Effector memory CD8-positive, alpha-beta T cell (primary cell): ENCODE measurements around the gene SHC1.
A peak's percentile ranks its signal among the peaks of the same experiment; 100 is the strongest.

Source experiments
- ATAC-seq: fragments of 150-1000 bp; cut with Tn5 transposase; replicated peaks from 2 replicates; pipeline ENCODE4 v1.10.0; 2021; ENCODE audit warnings: mild to moderate bottlenecking, moderate library complexity
- DNase-seq, 3 experiments: peaks; one replicate each; pipeline ENCODE4 v3.0.0; 2021
- H3K27ac Mint-ChIP-seq, 2 donors: one replicate each; pipeline ENCODE4 v1.8.0; 2022; ENCODE audit warnings: mild to moderate bottlenecking in 2 of 2, mixed read lengths in 2 of 2, moderate library complexity in 2 of 2
- H3K27me3 Mint-ChIP-seq, 2 donors: one replicate each; pipeline ENCODE4 v1.8.0; 2022; ENCODE audit warnings: mixed read lengths in 2 of 2
- H3K36me3 Mint-ChIP-seq: one replicate; pipeline ENCODE4 v1.8.0; 2022; ENCODE audit warnings: mild to moderate bottlenecking, moderate library complexity, mixed read lengths; ENCODE audit not compliant: insufficient read depth
- H3K4me1 Mint-ChIP-seq, 2 donors: one replicate each; pipeline ENCODE4 v1.8.0; 2022; ENCODE audit warnings: low read depth in 2 of 2, mixed read lengths in 2 of 2
- H3K4me3 Mint-ChIP-seq, 2 donors: one replicate each; pipeline ENCODE4 v1.8.0; 2022; ENCODE audit warnings: mild to moderate bottlenecking in 2 of 2, mixed read lengths in 2 of 2, moderate library complexity in 2 of 2
- H3K9me3 Mint-ChIP-seq, 2 donors: one replicate each; pipeline ENCODE4 v1.8.0; 2022; ENCODE audit warnings: mixed read lengths in 2 of 2

The SHC1 gene

GRCh38 chr1:154969860-154970452, 591 bp downstream of the SHC1 start:
- Mint-ChIP-seq H3K4me1 (peaks cover 27 to 30% of the 10 kb centered on the region in 2 donors), H3K36me3 (peaks cover 36% of the 10 kb centered on the region)

GRCh38 chr1:154969246-154969645, 1.3 kb downstream of the SHC1 start:
- Mint-ChIP-seq H3K9me3 (no peaks in the 10 kb centered on the region), H3K4me1 (peaks cover 27 to 30% of the 10 kb centered on the region in 2 donors), H3K4me3 (no peak overlapping the region), H3K27me3 (no peaks in the 10 kb centered on the region), H3K27ac (peak overlapping the region; percentile 33 to 87), H3K36me3 (peaks cover 40% of the 10 kb centered on the region)
- DNase-seq (no peak), ATAC-seq (no peak)

More at GRCh38 chr1:154969860-154970452, 591 bp downstream of the SHC1 start:
- Mint-ChIP-seq H3K27ac (peak overlapping the region; percentile 33 to 87), H3K4me3 (no peak overlapping the region), H3K9me3 (no peaks in the 10 kb centered on the region), H3K27me3 (no peaks in the 10 kb centered on the region)
- ATAC-seq: no peak
- DNase-seq: no peak

GRCh38 chr1:154968731-154969130, 1.8 kb downstream of the SHC1 start:
- Mint-ChIP-seq H3K36me3 (peaks cover 45% of the 10 kb centered on the region), H3K4me3 (no peak overlapping the region), H3K9me3 (no peaks in the 10 kb centered on the region), H3K27me3 (no peaks in the 10 kb centered on the region), H3K4me1 (peaks cover 29 to 34% of the 10 kb centered on the region in 2 donors), H3K27ac (peak overlapping the region; percentile 33 to 87)
- ATAC-seq: no peak
- DNase-seq: no peak

- peaks cover 33 to 34% of the 10 kb centered on the region in 2 donors for H3K4me1 Mint-ChIP-seq
- H3K27ac Mint-ChIP-seq: peak overlapping the region in 1 of 2 donors; percentile 70
- H3K9me3 Mint-ChIP-seq: no peaks in the 10 kb centered on the region
- H3K27me3 Mint-ChIP-seq: no peaks in the 10 kb centered on the region
- no peak for DNase-seq
- no peak overlapping the region for H3K4me3 Mint-ChIP-seq
- ATAC-seq: no peak
- H3K36me3 Mint-ChIP-seq: peaks cover 57% of the 10 kb centered on the region
Observed at GRCh38 chr1:154967331-154967950, 3.1 kb downstream of the SHC1 start.

- no peak for ATAC-seq
- DNase-seq: no peak
- no peak overlapping the region for H3K4me3 Mint-ChIP-seq
- no peaks in the 10 kb centered on the region for H3K9me3 Mint-ChIP-seq
- H3K27ac Mint-ChIP-seq: peak overlapping the region in 1 of 2 donors; percentile 82
- H3K4me1 Mint-ChIP-seq: peaks cover 27 to 30% of the 10 kb centered on the region in 2 donors
- H3K27me3 Mint-ChIP-seq: no peaks in the 10 kb centered on the region
- H3K36me3 Mint-ChIP-seq: peaks cover 62% of the 10 kb centered on the region
Observed at GRCh38 chr1:154966111-154966510, 4.4 kb downstream of the SHC1 start.

- no peaks in the 10 kb centered on the region for H3K27me3 Mint-ChIP-seq
- no peak overlapping the region for H3K4me3 Mint-ChIP-seq
- peaks cover 62% of the 10 kb centered on the region for H3K36me3 Mint-ChIP-seq
- DNase-seq (no peak), ATAC-seq (no peak)
- no peaks in the 10 kb centered on the region for H3K9me3 Mint-ChIP-seq
- peaks cover 23 to 41% of the 10 kb centered on the region in 2 donors for H3K4me1 Mint-ChIP-seq
- no peak overlapping the region for H3K27ac Mint-ChIP-seq
Observed at GRCh38 chr1:154964359-154964758, 6.2 kb downstream of the SHC1 start.

- DNase-seq: no peak
- H3K4me3 Mint-ChIP-seq: no peak overlapping the region
- peaks cover 20 to 36% of the 10 kb centered on the region in 2 donors for H3K4me1 Mint-ChIP-seq
- no peaks in the 10 kb centered on the region for H3K9me3 Mint-ChIP-seq
- ATAC-seq: no peak
- peak overlapping the region; percentile 92 to 93 for H3K27ac Mint-ChIP-seq
- H3K36me3 Mint-ChIP-seq: peaks cover 63% of the 10 kb centered on the region
- no peaks in the 10 kb centered on the region for H3K27me3 Mint-ChIP-seq
Observed at GRCh38 chr1:154963643-154964042, 6.9 kb downstream of the SHC1 start.

- H3K4me1 Mint-ChIP-seq: peaks cover 20 to 31% of the 10 kb centered on the region in 2 donors
- H3K36me3 Mint-ChIP-seq: peaks cover 62% of the 10 kb centered on the region
Observed at GRCh38 chr1:154962795-154963330, 7.7 kb downstream of the SHC1 start.

GRCh38 chr1:154962156-154962749, 8.3 kb downstream of the SHC1 start:
- no peaks in the 10 kb centered on the region for H3K27me3 Mint-ChIP-seq
- peak overlapping the region; percentile 84 to 88 for H3K4me3 Mint-ChIP-seq
- H3K27ac Mint-ChIP-seq: peak overlapping the region; percentile 92 to 93
- DNase-seq (no peak), ATAC-seq (peak; percentile 13)
- peaks cover 20 to 33% of the 10 kb centered on the region in 2 donors for H3K4me1 Mint-ChIP-seq
- H3K9me3 Mint-ChIP-seq: no peaks in the 10 kb centered on the region
- peaks cover 61% of the 10 kb centered on the region for H3K36me3 Mint-ChIP-seq

More at GRCh38 chr1:154962795-154963330, 7.7 kb downstream of the SHC1 start:
- ATAC-seq: no peak
- Mint-ChIP-seq H3K4me3 (peak overlapping the region; percentile 84 to 88), H3K27ac (peak overlapping the region; percentile 92 to 93), H3K27me3 (no peaks in the 10 kb centered on the region), H3K9me3 (no peaks in the 10 kb centered on the region)
- DNase-seq: no peak

- Mint-ChIP-seq H3K36me3 (peaks cover 58% of the 10 kb centered on the region), H3K27ac (peak within 1 kb of the TSS; percentile 92 to 93), H3K9me3 (no peaks in the 10 kb centered on the region), H3K4me1 (peaks cover 24 to 38% of the 10 kb centered on the region in 2 donors), H3K4me3 (peak within 1 kb of the TSS; percentile 84 to 88), H3K27me3 (no peaks in the 10 kb centered on the region)
- peak; percentile 77 to 79 (median 78) for DNase-seq
- ATAC-seq: peak; percentile 79
Observed at GRCh38 chr1:154961207-154962155, 9.1 kb downstream of the SHC1 start, which contains the start of gene PYGO2. TSS of gene PYGO2 (minus strand) at chr1:154961782. CDS start at chr1:154961576, 206 bp downstream.

- Mint-ChIP-seq H3K4me3 (peak overlapping the region; percentile 84 to 88), H3K27me3 (no peaks in the 10 kb centered on the region), H3K9me3 (no peaks in the 10 kb centered on the region), H3K4me1 (peaks cover 33 to 47% of the 10 kb centered on the region in 2 donors), H3K27ac (peak overlapping the region; percentile 92 to 93), H3K36me3 (peaks cover 61% of the 10 kb centered on the region)
- no peak for DNase-seq
- no peak for ATAC-seq
Observed at GRCh38 chr1:154960446-154961136, 10.0 kb downstream of the SHC1 start.

- Mint-ChIP-seq H3K36me3 (peaks cover 69% of the 10 kb centered on the region), H3K9me3 (no peaks in the 10 kb centered on the region), H3K27me3 (no peaks in the 10 kb centered on the region), H3K4me3 (peak overlapping the region; percentile 84 to 88), H3K4me1 (peaks cover 45 to 59% of the 10 kb centered on the region in 2 donors), H3K27ac (peak overlapping the region in 1 of 2 donors; percentile 44)
- no peak for DNase-seq
- ATAC-seq: no peak
Observed at GRCh38 chr1:154959426-154959780, 11.1 kb downstream of the SHC1 start.
